Measurements from ENCODE around the gene ARL4D. TPM values are rescaled to one million over a fixed set of nuclear protein-coding genes. Genes with fewer than 3 reads are reported as not detected.

The ARL4D gene
- total and polyA plus RNA-seq, 2 of the 8 experiments (the other 6 are each of a cell fraction or from before 2014, with no cell fraction given): 8.4 to 9.2 TPM

GRCh38 chr17:43400943-43401717 lies 2.3 kb downstream of the ARL4D start:
- H3K27me3 ChIP-seq (replicated peaks in 1 of 4; ENCODE audit: control insufficient read depth in 3 of 4, extremely low read depth in 1 of 4, insufficient read depth in 3 of 4, low read length in 3 of 4): no peaks in the 10 kb centered on the region
- ChIA-PET CTCF (ENCODE audit: partially characterized antibody) (interaction anchor here (0.9 to 14.9 kb wide), 4 partner anchors 9 to 80 kb away, joined by 3 to 296 read pairs (median 4); partner anchors contain the start of gene DHX8), POLR2A (ENCODE audit: partially characterized antibody) (interaction anchor here (0.7 to 15.1 kb wide), 6 partner anchors 11 to 73 kb away, joined by 3 to 184 read pairs (median 13); no protein-coding TSS in a partner anchor)
- H2AFZ ChIP-seq (ENCODE audit: low read length): no peak overlapping the region
- no peak overlapping the region for H3K27ac ChIP-seq (ENCODE audit: low read depth, low read length)
- no peak overlapping the region for H2BK15ac ChIP-seq (ENCODE audit: low read length)
- H3K4me3 ChIP-seq (ENCODE audit: extremely low read depth in 1 of 4, insufficient read depth in 2 of 4, low read depth in 3 of 4, low read length in 4 of 4): no peak overlapping the region
- H3K36me3 ChIP-seq (ENCODE audit: control insufficient read depth in 2 of 4, insufficient read depth in 4 of 4, low read length in 3 of 4): 0 out of 8 replicates have a peak, but pooled peaks cover 0 to 2% (median 0%) of the 10 kb centered on the region in 4 experiments
- H2AK5ac ChIP-seq (ENCODE audit: low read depth, low read length): no peak overlapping the region
- H3K4me1 ChIP-seq (replicated peaks in 1 of 4; ENCODE audit: control insufficient read depth in 3 of 4, insufficient read depth in 4 of 4, low read length in 3 of 4): peaks cover 0 to 6% (median 2%) of the 10 kb centered on the region in 4 experiments; a peak in 4 of 7 replicates
- TF ChIP-seq RBBP5 (IDR thresholded peaks at IDR 0.05; ENCODE audit: borderline replicate concordance, low read depth, low read length) (no peak), GABPA (IDR thresholded peaks at IDR 0.05; ENCODE audit: borderline replicate concordance, insufficient read depth, low read length) (no peak), TCF12 (IDR thresholded peaks at IDR 0.05; ENCODE audit: low read depth, low read length) (no peak), SP2 (IDR thresholded peaks at IDR 0.05; ENCODE audit: low read length) (no peak)
- H3K18ac ChIP-seq (ENCODE audit: extremely low read depth, low read length): no peak overlapping the region
- no peak overlapping the region for H3K14ac ChIP-seq (ENCODE audit: insufficient read length)
- no peak overlapping the region for H4K91ac ChIP-seq (replicated peaks; ENCODE audit: insufficient read length, low read length)
- H4K5ac ChIP-seq (ENCODE audit: insufficient read length, low read depth, low read length): no peak overlapping the region
- no peak overlapping the region for H2BK5ac ChIP-seq (ENCODE audit: low read depth, low read length)
- no peak overlapping the region for H3K56ac ChIP-seq (replicated peaks; ENCODE audit: insufficient read length, low read depth, low read length)
- 82% methylated on average over 4 of the region's 4 CpGs; no CpG with 5 or more reads in 1 of the 2 experiments for WGBS, 2 experiments (ENCODE audit: extremely low coverage in 1 of 2, insufficient coverage in 1 of 2, insufficient read length in 1 of 2, insufficient replicate concordance in 2 of 2, low coverage in 1 of 2, low lambda C conversion rate in 2 of 2, missing lambda C conversion rate in 1 of 2)
- H3K79me2 ChIP-seq (ENCODE audit: control insufficient read depth in 1 of 2, insufficient read depth in 2 of 2, low read length in 2 of 2): no peaks in the 10 kb centered on the region
- FAIRE-seq (no peak), DNase-seq (ENCODE audit: low read depth in 1 of 2, low spot score in 2 of 2) (no peak)
- H2BK20ac ChIP-seq (ENCODE audit: low read length): no peak overlapping the region
- no peaks in the 10 kb centered on the region; the same call in 1 of the 2 replicates for H3K79me1 ChIP-seq (ENCODE audit: low read depth, low read length)
- H3K4ac ChIP-seq (replicated peaks; ENCODE audit: insufficient read length, low read depth, low read length): no peak overlapping the region
- H3K4me2 ChIP-seq (ENCODE audit: insufficient read depth in 1 of 2, low read depth in 2 of 2, low read length in 2 of 2): no peak overlapping the region; a peak in 1 of 4 replicates
- no peak overlapping the region for H3K9ac ChIP-seq (replicated peaks in 1 of 4; ENCODE audit: extremely low read depth in 1 of 4, low read depth in 3 of 4, low read length in 3 of 4)
- no peaks in the 10 kb centered on the region for H3K9me3 ChIP-seq (ENCODE audit: insufficient read depth in 2 of 2, low read depth in 1 of 2, low read length in 1 of 2)
- H4K8ac ChIP-seq (ENCODE audit: extremely low read depth, insufficient read depth, low read length): no peak overlapping the region
- H2BK120ac ChIP-seq (replicated peaks; ENCODE audit: low read depth, low read length): no peak overlapping the region
- H4K20me1 ChIP-seq (replicated peaks in 1 of 2; ENCODE audit: control insufficient read depth in 1 of 2, insufficient read depth in 2 of 2, low read length in 2 of 2): no peaks in the 10 kb centered on the region
- H3K23me2 ChIP-seq (ENCODE audit: low read depth, low read length): peaks cover 2% of the 10 kb centered on the region; the same call in 1 of the 2 replicates
- no peak overlapping the region for H2BK12ac ChIP-seq (ENCODE audit: low read depth, low read length)
- no peak overlapping the region for H3K23ac ChIP-seq (ENCODE audit: insufficient read length)
